Ovary (tissue), 3 donors: ENCODE results near the gene MBNL1.

ENCODE experiments used
- POLR2A ChIP-seq: fragments of 450-650 bp; IDR thresholded peaks from one replicate; pipeline ENCODE4 v1.6.1; 2017; ENCODE audit warnings: antibody characterized with exemption, mild to moderate bottlenecking, moderate library complexity
- TF ChIP-seq, protein P1 (sequence below), 3 donors: fragments of 450-650 bp in 2 of 3; fragments of 200-600 bp in 1 of 3; IDR thresholded peaks; one replicate each; pipeline versions ENCODE4 v1.5.1 to v1.8.0; 2016 to 2022; ENCODE audit warnings: antibody characterized with exemption in 3 of 3, mild to moderate bottlenecking in 1 of 3
- donor health status: DM: no; HTN: no; CAD: no.

DNA sequence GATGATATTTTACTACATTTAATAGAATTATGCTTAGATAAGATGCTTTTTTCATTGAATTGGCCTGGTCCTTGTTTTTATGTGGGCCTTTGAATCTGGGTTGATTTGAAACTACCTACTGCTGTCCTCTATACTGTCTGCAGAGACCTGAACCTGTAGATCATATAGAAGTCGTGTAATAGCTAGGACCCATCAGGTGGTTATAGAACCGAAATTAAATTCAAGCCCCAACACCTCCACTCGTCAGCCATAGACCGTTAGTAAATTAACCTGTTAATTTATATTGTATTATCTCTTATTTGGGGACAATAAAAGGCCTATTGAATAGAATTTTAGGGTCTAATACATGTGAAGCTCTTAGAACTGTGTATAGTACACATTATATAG lies 108.4 kb downstream of the MBNL1 start:
- TF ChIP-seq, protein P1, sequence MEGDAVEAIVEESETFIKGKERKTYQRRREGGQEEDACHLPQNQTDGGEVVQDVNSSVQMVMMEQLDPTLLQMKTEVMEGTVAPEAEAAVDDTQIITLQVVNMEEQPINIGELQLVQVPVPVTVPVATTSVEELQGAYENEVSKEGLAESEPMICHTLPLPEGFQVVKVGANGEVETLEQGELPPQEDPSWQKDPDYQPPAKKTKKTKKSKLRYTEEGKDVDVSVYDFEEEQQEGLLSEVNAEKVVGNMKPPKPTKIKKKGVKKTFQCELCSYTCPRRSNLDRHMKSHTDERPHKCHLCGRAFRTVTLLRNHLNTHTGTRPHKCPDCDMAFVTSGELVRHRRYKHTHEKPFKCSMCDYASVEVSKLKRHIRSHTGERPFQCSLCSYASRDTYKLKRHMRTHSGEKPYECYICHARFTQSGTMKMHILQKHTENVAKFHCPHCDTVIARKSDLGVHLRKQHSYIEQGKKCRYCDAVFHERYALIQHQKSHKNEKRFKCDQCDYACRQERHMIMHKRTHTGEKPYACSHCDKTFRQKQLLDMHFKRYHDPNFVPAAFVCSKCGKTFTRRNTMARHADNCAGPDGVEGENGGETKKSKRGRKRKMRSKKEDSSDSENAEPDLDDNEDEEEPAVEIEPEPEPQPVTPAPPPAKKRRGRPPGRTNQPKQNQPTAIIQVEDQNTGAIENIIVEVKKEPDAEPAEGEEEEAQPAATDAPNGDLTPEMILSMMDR (IDR thresholded peaks at IDR 0.05): no peak
- no peak for TF ChIP-seq POLR2A
